WTC11 (cell line): Measurements from ENCODE around the gene VPS8. TPM values are rescaled to one million over a fixed set of nuclear protein-coding genes. Genes with fewer than 3 reads are reported as not detected.

ENCODE experiments used
- ATAC-seq: fragments of 200-7000 bp; cut with Tn5 transposase; 2 replicates; pipeline ENCODE4 v1.10.0; 2021; ENCODE audit warnings: mild to moderate bottlenecking, moderate library complexity
- CTCF ChIA-PET: fragments of 300-600 bp; sonication (Branson Sonifier 250); formaldehyde crosslinking; loops from one replicate; lab custom pipeline; 2021; ENCODE audit warnings: antibody characterized with exemption; lab: Charles Lee
- POLR2A ChIA-PET: fragments of 350-600 bp; sonication (Branson Sonifier 250); formaldehyde crosslinking; loops from one replicate; lab custom pipeline; 2021; ENCODE audit warnings: antibody characterized with exemption; lab: Charles Lee
- DNase-seq: peaks from one replicate; pipeline ENCODE4 v3.0.0; 2021; ENCODE audit warnings: low spot score
- H3K27ac Mint-ChIP-seq: 2 replicates; pipeline ENCODE4 v1.8.0; 2021; ENCODE audit warnings: mixed read lengths
- H3K27me3 Mint-ChIP-seq: 2 replicates; pipeline ENCODE4 v1.8.0; 2021; ENCODE audit warnings: low read depth, mild to moderate bottlenecking, moderate library complexity, mixed read lengths
- H3K36me3 Mint-ChIP-seq: 2 replicates; pipeline ENCODE4 v1.8.0; 2021; ENCODE audit warnings: mixed read lengths
- H3K4me1 Mint-ChIP-seq: 2 replicates; pipeline ENCODE4 v1.8.0; 2022; ENCODE audit warnings: mixed read lengths
- H3K4me3 Mint-ChIP-seq: 2 replicates; pipeline ENCODE4 v1.8.0; 2021; ENCODE audit warnings: mild to moderate bottlenecking, moderate library complexity, mixed read lengths
- H3K9me3 Mint-ChIP-seq: 2 replicates; pipeline ENCODE4 v1.8.0; 2021; ENCODE audit warnings: mixed read lengths
- ETV6 ChIP-seq: sonication (generic); formaldehyde crosslinking; IDR thresholded peaks from 2 replicates; pipeline ENCODE4 v1.8.1; 2022; ENCODE audit warnings: mild to moderate bottlenecking, missing genetic modification reagents
- JAZF1 ChIP-seq: fragments of 250-450 bp; sonication (Bioruptor Pico); IDR thresholded peaks from 2 replicates; pipeline ENCODE4 v1.9.0; 2021; ENCODE audit warnings: moderate library complexity, mild to moderate bottlenecking, inconsistent platforms
- KAT7 ChIP-seq: sonication (generic); formaldehyde crosslinking; IDR thresholded peaks from 2 replicates; pipeline ENCODE4 v1.8.1; 2023; ENCODE audit warnings: missing genetic modification reagents, mild to moderate bottlenecking, borderline replicate concordance
- MYBL2 ChIP-seq: sonication (generic); formaldehyde crosslinking; IDR thresholded peaks from 2 replicates; pipeline ENCODE4 v1.8.1; 2023; ENCODE audit warnings: mild to moderate bottlenecking, moderate library complexity, missing genetic modification reagents
- SMAD3 ChIP-seq: sonication (generic); formaldehyde crosslinking; IDR thresholded peaks from 2 replicates; pipeline ENCODE4 v1.8.0; 2022; ENCODE audit warnings: missing genetic modification reagents, mild to moderate bottlenecking, borderline replicate concordance
- SP1 ChIP-seq: sonication (generic); formaldehyde crosslinking; conservative IDR thresholded peaks from 2 replicates; pipeline ENCODE4 v1.8.1; 2022; ENCODE audit warnings: missing genetic modification reagents
- ZNF138 ChIP-seq: sonication (generic); formaldehyde crosslinking; conservative IDR thresholded peaks from 2 replicates; pipeline ENCODE4 v1.8.1; 2022; ENCODE audit warnings: mild to moderate bottlenecking, moderate library complexity, missing genetic modification reagents
- ZNF396 ChIP-seq: fragments of 250-450 bp; sonication (Bioruptor Pico); IDR thresholded peaks from 2 replicates; pipeline ENCODE4 v1.8.0; 2021; ENCODE audit warnings: mild to moderate bottlenecking, moderate library complexity, borderline replicate concordance
- total RNA-seq: library from RNA; stranded (reverse); gene quantifications from 3 replicates; pipeline ENCODE4 v1.2.3, GENCODE V29; 2021
- TF ChIP-seq, protein P1 (sequence below): sonication (generic); formaldehyde crosslinking; IDR thresholded peaks from 2 replicates; pipeline ENCODE4 v1.8.1; 2023; ENCODE audit warnings: mild to moderate bottlenecking, missing genetic modification reagents
- TF ChIP-seq, protein P2 (sequence below): sonication (generic); formaldehyde crosslinking; IDR thresholded peaks from 2 replicates; pipeline ENCODE4 v1.8.1; 2023; ENCODE audit warnings: mild to moderate bottlenecking, missing genetic modification reagents
- TF ChIP-seq, protein P3 (sequence below): sonication (generic); formaldehyde crosslinking; IDR thresholded peaks from 2 replicates; pipeline ENCODE4 v1.8.0; 2022; ENCODE audit warnings: mild to moderate bottlenecking, missing genetic modification reagents
- TF ChIP-seq, protein P4 (sequence below): sonication (generic); formaldehyde crosslinking; IDR thresholded peaks from 2 replicates; pipeline ENCODE4 v1.8.0; 2023; ENCODE audit warnings: missing genetic modification reagents
- TF ChIP-seq, protein P5 (sequence below): sonication (generic); formaldehyde crosslinking; conservative IDR thresholded peaks from 2 replicates; pipeline ENCODE4 v1.8.1; 2022; ENCODE audit warnings: mild to moderate bottlenecking, missing genetic modification reagents
- TF ChIP-seq, protein P6 (sequence below): sonication (generic); formaldehyde crosslinking; IDR thresholded peaks from 2 replicates; pipeline ENCODE4 v1.8.1; 2023; ENCODE audit warnings: mild to moderate bottlenecking, missing genetic modification reagents, moderate library complexity

VPS8 gene
- total RNA-seq, 1 experiment from 2014 or later: 44.9 TPM

DNA sequence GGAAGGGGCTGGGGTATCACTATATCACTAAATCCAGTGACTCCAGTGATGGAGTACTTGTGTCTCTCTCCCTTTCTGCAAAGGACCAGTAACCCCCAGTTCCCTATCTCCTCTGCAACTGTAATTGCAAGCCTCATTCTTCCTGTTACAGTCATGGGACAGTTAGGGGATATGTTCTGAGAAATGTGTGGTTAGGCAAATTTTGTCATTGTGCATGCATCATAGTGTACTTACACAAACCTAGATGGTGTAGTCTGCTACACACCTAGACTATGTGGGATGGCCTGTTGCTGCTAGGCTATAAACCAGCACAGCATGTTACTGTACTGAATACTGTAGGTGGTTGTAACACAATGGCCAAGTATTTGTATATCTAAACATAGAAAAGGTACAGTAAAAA lies 2.2 kb downstream of the VPS8 start (continued):
- TF ChIP-seq SMAD3 (no peak), KAT7 (no peak)
- TF ChIP-seq, all 79 proteins: peak for 0

DNA sequence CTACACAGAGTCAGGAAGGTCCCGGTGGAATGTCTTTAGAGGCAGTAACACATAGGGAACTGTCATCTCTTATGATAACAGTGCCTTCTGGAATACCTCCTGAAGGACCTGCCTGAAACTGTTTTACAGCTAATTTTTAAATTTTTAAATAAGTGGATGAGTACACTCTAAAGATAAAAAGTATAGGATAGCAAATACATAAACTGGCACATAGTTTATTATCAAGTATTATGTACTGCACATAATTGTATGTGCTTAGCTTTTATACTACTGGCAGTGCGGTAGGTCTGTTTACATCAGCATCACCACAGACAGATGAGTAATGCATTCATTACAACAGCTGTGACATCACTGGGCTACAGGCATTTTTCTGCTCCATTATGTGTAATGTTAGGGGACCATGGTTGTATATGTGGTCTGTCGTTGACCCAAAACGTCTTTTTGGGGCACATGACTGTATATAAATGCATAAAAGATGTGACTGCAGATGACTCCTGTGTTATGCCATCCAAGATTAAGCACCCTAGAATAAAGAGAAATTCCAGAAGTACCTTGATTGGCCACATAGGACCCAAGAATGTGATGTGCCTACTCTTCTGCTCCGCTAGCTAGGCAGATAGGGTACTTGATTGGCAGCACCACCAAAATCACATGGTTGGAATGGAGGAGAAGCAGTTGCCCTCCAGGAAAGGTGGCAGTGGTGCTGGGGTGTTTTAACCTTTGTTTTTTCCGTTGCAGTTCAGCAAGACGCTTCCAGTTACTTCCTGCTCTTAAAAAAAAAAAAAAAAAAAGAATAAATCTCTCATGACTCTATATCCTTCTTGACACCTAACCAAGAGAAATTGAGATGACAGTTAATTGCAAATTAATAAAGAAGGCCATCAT lies 3.3 kb downstream of the VPS8 start:
- H3K9me3 Mint-ChIP-seq: no peaks in the 10 kb centered on the region
- ATAC-seq (no peak), DNase-seq (no peak)
- no peak overlapping the region for H3K4me3 Mint-ChIP-seq
- peaks cover 11% of the 10 kb centered on the region for H3K4me1 Mint-ChIP-seq
- H3K27ac Mint-ChIP-seq: no peak overlapping the region
- H3K36me3 Mint-ChIP-seq: no peaks in the 10 kb centered on the region
- ChIA-PET CTCF (no interaction called here), POLR2A (no interaction called here)
- H3K27me3 Mint-ChIP-seq: no peaks in the 10 kb centered on the region
- TF ChIP-seq ZNF138 (CRISPR knock-in tag): no peak
- TF ChIP-seq, all 79 proteins: peak for 0

DNA sequence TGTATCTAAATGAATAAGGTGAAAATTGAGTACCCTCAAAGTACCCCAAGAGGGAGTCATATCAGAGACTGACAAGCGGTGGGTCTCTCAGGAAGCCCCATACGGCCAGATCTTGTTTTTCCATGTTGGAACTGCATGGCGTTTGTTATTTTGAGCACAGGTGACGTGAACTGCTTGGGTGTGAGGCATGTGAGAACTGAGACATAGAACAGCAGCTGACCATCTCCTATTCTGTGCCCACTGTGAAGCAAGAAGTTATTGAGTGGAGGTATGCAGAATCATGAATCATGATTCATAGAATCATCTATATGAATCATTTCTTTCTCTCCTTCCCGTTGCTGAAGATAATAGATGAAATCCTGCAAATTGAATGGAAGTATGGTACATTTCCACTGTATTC lies 4.6 kb downstream of the VPS8 start:
- CTCF ChIA-PET: no interaction called here
- H3K9me3 Mint-ChIP-seq: no peaks in the 10 kb centered on the region

DNA sequence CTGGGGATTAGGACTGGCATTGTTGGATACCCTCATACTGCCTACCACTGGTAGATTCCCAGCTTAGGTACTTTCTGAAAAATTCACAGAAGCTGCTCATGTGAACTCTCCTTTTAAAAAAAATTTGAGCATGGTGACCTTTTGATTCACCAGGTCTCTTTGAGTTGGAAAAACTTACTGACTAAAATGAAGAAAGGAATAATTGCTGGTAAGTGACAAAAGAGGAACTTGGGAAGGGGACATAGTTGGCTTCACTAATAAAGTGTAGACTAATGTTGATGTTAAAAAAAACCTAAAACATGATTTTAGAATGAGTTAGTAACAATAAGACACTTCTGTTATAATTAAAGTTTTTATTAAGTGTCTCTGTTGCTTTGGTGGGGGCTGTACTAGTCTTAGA lies 8.6 kb downstream of the VPS8 start:
- Mint-ChIP-seq H3K27ac (no peak overlapping the region), H3K36me3 (peaks cover 5% of the 10 kb centered on the region; the same call in 1 of the 2 replicates), H3K4me3 (no peak overlapping the region), H3K27me3 (no peaks in the 10 kb centered on the region), H3K9me3 (no peaks in the 10 kb centered on the region), H3K4me1 (no peaks in the 10 kb centered on the region)
- POLR2A ChIA-PET: no interaction called here
- CTCF ChIA-PET: no interaction called here
- TF ChIP-seq ETV6 (no peak), ZNF396 (no peak), JAZF1 (CRISPR knock-in tag) (no peak)
- TF ChIP-seq, protein P1, sequence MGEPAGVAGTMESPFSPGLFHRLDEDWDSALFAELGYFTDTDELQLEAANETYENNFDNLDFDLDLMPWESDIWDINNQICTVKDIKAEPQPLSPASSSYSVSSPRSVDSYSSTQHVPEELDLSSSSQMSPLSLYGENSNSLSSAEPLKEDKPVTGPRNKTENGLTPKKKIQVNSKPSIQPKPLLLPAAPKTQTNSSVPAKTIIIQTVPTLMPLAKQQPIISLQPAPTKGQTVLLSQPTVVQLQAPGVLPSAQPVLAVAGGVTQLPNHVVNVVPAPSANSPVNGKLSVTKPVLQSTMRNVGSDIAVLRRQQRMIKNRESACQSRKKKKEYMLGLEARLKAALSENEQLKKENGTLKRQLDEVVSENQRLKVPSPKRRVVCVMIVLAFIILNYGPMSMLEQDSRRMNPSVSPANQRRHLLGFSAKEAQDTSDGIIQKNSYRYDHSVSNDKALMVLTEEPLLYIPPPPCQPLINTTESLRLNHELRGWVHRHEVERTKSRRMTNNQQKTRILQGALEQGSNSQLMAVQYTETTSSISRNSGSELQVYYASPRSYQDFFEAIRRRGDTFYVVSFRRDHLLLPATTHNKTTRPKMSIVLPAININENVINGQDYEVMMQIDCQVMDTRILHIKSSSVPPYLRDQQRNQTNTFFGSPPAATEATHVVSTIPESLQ (CRISPR knock-in tag): no peak
- TF ChIP-seq, protein P2, sequence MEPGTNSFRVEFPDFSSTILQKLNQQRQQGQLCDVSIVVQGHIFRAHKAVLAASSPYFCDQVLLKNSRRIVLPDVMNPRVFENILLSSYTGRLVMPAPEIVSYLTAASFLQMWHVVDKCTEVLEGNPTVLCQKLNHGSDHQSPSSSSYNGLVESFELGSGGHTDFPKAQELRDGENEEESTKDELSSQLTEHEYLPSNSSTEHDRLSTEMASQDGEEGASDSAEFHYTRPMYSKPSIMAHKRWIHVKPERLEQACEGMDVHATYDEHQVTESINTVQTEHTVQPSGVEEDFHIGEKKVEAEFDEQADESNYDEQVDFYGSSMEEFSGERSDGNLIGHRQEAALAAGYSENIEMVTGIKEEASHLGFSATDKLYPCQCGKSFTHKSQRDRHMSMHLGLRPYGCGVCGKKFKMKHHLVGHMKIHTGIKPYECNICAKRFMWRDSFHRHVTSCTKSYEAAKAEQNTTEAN (CRISPR knock-in tag): no peak
- DNase-seq: no peak
- no peak for ATAC-seq

More for the DNA sequence above, 4.6 kb downstream of the VPS8 start:
- TF ChIP-seq KAT7 (no peak), MYBL2 (CRISPR knock-in tag) (no peak), SP1 (CRISPR knock-in tag) (no peak)
- TF ChIP-seq, protein P3, sequence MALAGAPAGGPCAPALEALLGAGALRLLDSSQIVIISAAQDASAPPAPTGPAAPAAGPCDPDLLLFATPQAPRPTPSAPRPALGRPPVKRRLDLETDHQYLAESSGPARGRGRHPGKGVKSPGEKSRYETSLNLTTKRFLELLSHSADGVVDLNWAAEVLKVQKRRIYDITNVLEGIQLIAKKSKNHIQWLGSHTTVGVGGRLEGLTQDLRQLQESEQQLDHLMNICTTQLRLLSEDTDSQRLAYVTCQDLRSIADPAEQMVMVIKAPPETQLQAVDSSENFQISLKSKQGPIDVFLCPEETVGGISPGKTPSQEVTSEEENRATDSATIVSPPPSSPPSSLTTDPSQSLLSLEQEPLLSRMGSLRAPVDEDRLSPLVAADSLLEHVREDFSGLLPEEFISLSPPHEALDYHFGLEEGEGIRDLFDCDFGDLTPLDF (CRISPR knock-in tag): no peak
- TF ChIP-seq, protein P4, sequence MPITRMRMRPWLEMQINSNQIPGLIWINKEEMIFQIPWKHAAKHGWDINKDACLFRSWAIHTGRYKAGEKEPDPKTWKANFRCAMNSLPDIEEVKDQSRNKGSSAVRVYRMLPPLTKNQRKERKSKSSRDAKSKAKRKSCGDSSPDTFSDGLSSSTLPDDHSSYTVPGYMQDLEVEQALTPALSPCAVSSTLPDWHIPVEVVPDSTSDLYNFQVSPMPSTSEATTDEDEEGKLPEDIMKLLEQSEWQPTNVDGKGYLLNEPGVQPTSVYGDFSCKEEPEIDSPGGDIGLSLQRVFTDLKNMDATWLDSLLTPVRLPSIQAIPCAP (CRISPR knock-in tag): no peak
- TF ChIP-seq, protein P5, sequence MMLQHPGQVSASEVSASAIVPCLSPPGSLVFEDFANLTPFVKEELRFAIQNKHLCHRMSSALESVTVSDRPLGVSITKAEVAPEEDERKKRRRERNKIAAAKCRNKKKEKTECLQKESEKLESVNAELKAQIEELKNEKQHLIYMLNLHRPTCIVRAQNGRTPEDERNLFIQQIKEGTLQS: no peak
- TF ChIP-seq, protein P6, sequence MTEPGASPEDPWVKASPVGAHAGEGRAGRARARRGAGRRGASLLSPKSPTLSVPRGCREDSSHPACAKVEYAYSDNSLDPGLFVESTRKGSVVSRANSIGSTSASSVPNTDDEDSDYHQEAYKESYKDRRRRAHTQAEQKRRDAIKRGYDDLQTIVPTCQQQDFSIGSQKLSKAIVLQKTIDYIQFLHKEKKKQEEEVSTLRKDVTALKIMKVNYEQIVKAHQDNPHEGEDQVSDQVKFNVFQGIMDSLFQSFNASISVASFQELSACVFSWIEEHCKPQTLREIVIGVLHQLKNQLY: no peak
- TF ChIP-seq, all 79 proteins: peak for 0
- Mint-ChIP-seq H3K4me3 (no peak overlapping the region), H3K4me1 (peaks cover 11% of the 10 kb centered on the region), H3K27ac (no peak overlapping the region), H3K27me3 (no peaks in the 10 kb centered on the region), H3K36me3 (no peaks in the 10 kb centered on the region)
- ATAC-seq: no peak
- DNase-seq: no peak
- POLR2A ChIA-PET: no interaction called here
